ENCODE measurements around the gene MCM7. TPM values are rescaled to one million over a fixed set of nuclear protein-coding genes. Genes with fewer than 3 reads are reported as not detected.
A peak's percentile ranks its signal among the peaks of the same experiment; 100 is the strongest.

Gene MCM7
- 47.9 and 52.2 TPM in 2 replicates for total RNA-seq

GRCh38 chr7:100101016-100101862, at the start of gene MCM7, which contains the start of gene AP4M1:
TSS of gene MCM7 (minus strand) at chr7:100101397. CDS start at chr7:100101294, 103 bp downstream.
TSS of gene AP4M1 (plus strand) at chr7:100101643. CDS start at chr7:100101715, 72 bp downstream.

GRCh38 chr7:100148559-100149328, 47.5 kb upstream of the MCM7 start, which contains the start of gene LAMTOR4:
TSS of gene LAMTOR4 (plus strand) at chr7:100148918. CDS start at chr7:100148973, 55 bp downstream.

GRCh38 chr7:100126931-100127865, 26.0 kb upstream of the MCM7 start, which contains the start of gene MBLAC1:
TSS of gene MBLAC1 (plus strand) at chr7:100126967. CDS start at chr7:100127396, 429 bp downstream.

GRCh38 chr7:100119072-100119969, 18.1 kb upstream of the MCM7 start, which contains the start of the genes CNPY4 and TAF6:
TSS of gene CNPY4 (plus strand) at chr7:100119634. CDS start at chr7:100119745, 111 bp downstream.
TSS of gene TAF6 (minus strand) at chr7:100119358. CDS start at chr7:100114209, 5,149 bp downstream.

GRCh38 chr7:100088621-100089457, 12.4 kb downstream of the MCM7 start, which contains the start of gene COPS6:
TSS of gene COPS6 (plus strand) at chr7:100088969. CDS start at chr7:100088991, 22 bp downstream.

GRCh38 chr7:100081535-100082102, 19.6 kb downstream of the MCM7 start, which contains the start of gene ZNF3:
TSS of gene ZNF3 (minus strand) at chr7:100081723. CDS start at chr7:100077357, 4,366 bp downstream.

GRCh38 chr7:100049441-100050291, 51.5 kb downstream of the MCM7 start, which contains the start of gene ZSCAN21:
TSS of gene ZSCAN21 (plus strand) at chr7:100049774. CDS start at chr7:100057007, 7,233 bp downstream.

Small RNA genes within 50 kb of the gene (small RNA-seq; reads per million reads assigned to genes)
- 5,082 reads per million, percentile 100 among the genes with 10 or more reads in this experiment for gene MIR106B
- 876 reads per million, percentile 99 among the genes with 10 or more reads in this experiment for gene MIR25
- gene MIR93, result 4,707 reads per million, percentile 100 among the genes with 10 or more reads in this experiment

Other genes with a start within 250 kb of the MCM7 start
- under 0.01 and 0.54 TPM in 2 replicates for gene OR2AE1, start 224.4 kb downstream of the MCM7 start, total RNA-seq
- gene TRIM4, start 181.9 kb downstream of the MCM7 start, total RNA-seq, result 27.3 and 45.9 TPM in 2 replicates
- under 0.01 TPM in 1 of 2 replicates, not detected in the other for gene GJC3, start 171.8 kb downstream of the MCM7 start, total RNA-seq
- gene AZGP1, start 125.4 kb downstream of the MCM7 start, total RNA-seq, result not detected in 2 replicates
- gene ZKSCAN1, start 85.8 kb downstream of the MCM7 start, total RNA-seq, result 43.4 and 54.6 TPM in 2 replicates
- gene ZSCAN21, start 51.6 kb downstream of the MCM7 start, total RNA-seq, result 8.0 and 8.6 TPM in 2 replicates
- gene ZNF3, start 19.7 kb downstream of the MCM7 start, total RNA-seq, result 29.6 and 48.3 TPM in 2 replicates
- gene COPS6, start 12.4 kb downstream of the MCM7 start, total RNA-seq, result 40.0 and 54.4 TPM in 2 replicates
- gene AP4M1, start 246 bp upstream of the MCM7 start, total RNA-seq, result 16.2 and 19.2 TPM in 2 replicates
- gene TAF6, start 18.0 kb upstream of the MCM7 start, total RNA-seq, result 24.7 and 45.3 TPM in 2 replicates
- 20.0 and 36.5 TPM in 2 replicates for gene CNPY4, start 18.2 kb upstream of the MCM7 start, total RNA-seq
- 0.87 and 2.0 TPM in 2 replicates for gene MBLAC1, start 25.6 kb upstream of the MCM7 start, total RNA-seq
- gene LAMTOR4, start 47.5 kb upstream of the MCM7 start, total RNA-seq, result 70.5 and 91.9 TPM in 2 replicates
- 11.0 and 14.0 TPM in 2 replicates for gene TRAPPC14, start 57.3 kb upstream of the MCM7 start, total RNA-seq
- 1.2 and 2.6 TPM in 2 replicates for gene GAL3ST4, start 67.2 kb upstream of the MCM7 start, total RNA-seq
- 2.7 and 3.1 TPM in 2 replicates for gene GPC2, start 76.0 kb upstream of the MCM7 start, total RNA-seq
- gene STAG3, start 76.5 kb upstream of the MCM7 start, total RNA-seq, result 1.2 and 2.1 TPM in 2 replicates
- not detected in 2 replicates for gene PVRIG, start 118.6 kb upstream of the MCM7 start, total RNA-seq
- gene SPDYE3, start 206.3 kb upstream of the MCM7 start, total RNA-seq, result not detected in 2 replicates